Neural cell (in vitro differentiated cells): ENCODE data around the gene TMEM131. TPM values are rescaled to one million over a fixed set of nuclear protein-coding genes. Genes with fewer than 3 reads are reported as not detected.

Experiments used
- H2AFZ ChIP-seq: fragments of 200-600, 300-800 bp; sonication (generic), shearing (Covaris generic); 2 replicates; pipeline ENCODE4 v1.6.0; 2014; ENCODE audit warnings: low read depth, mild to moderate bottlenecking, antibody characterized with exemption, low read length, moderate library complexity
- H3F3A ChIP-seq: fragments of 200-600 bp; shearing (Covaris generic); 2 replicates; pipeline ENCODE4 v1.6.1; 2016; ENCODE audit warnings: mild to moderate bottlenecking, moderate library complexity, mixed read lengths, antibody characterized with exemption, low read length; ENCODE audit not compliant: insufficient read depth, poor library complexity, severe bottlenecking
- H3K27ac ChIP-seq: fragments of 200-600, 300-800 bp; sonication (generic), shearing (Covaris generic); 2 replicates; pipeline ENCODE4 v1.5.1; 2014; ENCODE audit warnings: mild to moderate bottlenecking, low read length, moderate library complexity
- H3K27me3 ChIP-seq: fragments of 300-800, 200-600 bp; sonication (generic), shearing (Covaris generic); 2 replicates; pipeline ENCODE4 v1.6.0; 2014; ENCODE audit warnings: mild to moderate bottlenecking, low read depth, low read length, moderate library complexity; ENCODE audit not compliant: insufficient read depth
- H3K36me3 ChIP-seq: fragments of 300-800, 200-600 bp; sonication (generic), shearing (Covaris generic); 2 replicates; pipeline ENCODE4 v1.5.1; 2014; ENCODE audit warnings: mild to moderate bottlenecking, antibody characterized with exemption, low read length, moderate library complexity; ENCODE audit not compliant: insufficient read depth
- H3K4me2 ChIP-seq: fragments of 300-800, 200-600 bp; sonication (generic), shearing (Covaris generic); 2 replicates; pipeline ENCODE4 v1.6.0; 2014; ENCODE audit warnings: mild to moderate bottlenecking, low read length
- H3K4me3 ChIP-seq: fragments of 300-800, 200-600 bp; sonication (generic), shearing (Covaris generic); 2 replicates; pipeline ENCODE4 v1.5.1; 2014; ENCODE audit warnings: mild to moderate bottlenecking, low read length, moderate library complexity
- H3K79me2 ChIP-seq: fragments of 200-600 bp; shearing (Covaris generic); replicated peaks from 2 replicates; pipeline ENCODE4 v1.6.0; 2014; ENCODE audit warnings: mild to moderate bottlenecking, low read length, moderate library complexity; ENCODE audit not compliant: insufficient read depth
- H3K9ac ChIP-seq: fragments of 300-800, 200-600 bp; sonication (generic), shearing (Covaris generic); 2 replicates; pipeline ENCODE4 v1.6.1; 2016; ENCODE audit warnings: mild to moderate bottlenecking, low read length, mixed read lengths
- H3K9me2 ChIP-seq: fragments of 200-600 bp; shearing (Covaris generic); 2 replicates; pipeline ENCODE4 v1.6.1; 2016; ENCODE audit warnings: mild to moderate bottlenecking, low read length, mixed read lengths; ENCODE audit not compliant: insufficient read depth
- H3K9me3 ChIP-seq: fragments of 200-600, 300-800 bp; sonication (generic), shearing (Covaris generic); 2 replicates; pipeline ENCODE4 v1.6.1; 2016; ENCODE audit warnings: mild to moderate bottlenecking, mixed run types, low read length, moderate library complexity, mixed read lengths
- H4K20me1 ChIP-seq: fragments of 200-600 bp; shearing (Covaris generic); 2 replicates; pipeline ENCODE4 v1.6.1; 2016; ENCODE audit warnings: mild to moderate bottlenecking, mixed run types; ENCODE audit not compliant: insufficient read depth
- EP300 ChIP-seq: fragments of 450-650 bp; conservative IDR thresholded peaks from 2 replicates; pipeline ENCODE4 v1.6.1; 2014; ENCODE audit warnings: antibody characterized with exemption, mild to moderate bottlenecking, moderate library complexity; ENCODE audit not compliant: poor library complexity, severe bottlenecking
- EZH2 ChIP-seq: fragments of 200-600, 300-800 bp; shearing (Covaris generic), sonication (generic); IDR thresholded peaks from 2 replicates; pipeline ENCODE4 v1.6.1; 2014; ENCODE audit warnings: antibody characterized with exemption, low read length, borderline replicate concordance, mild to moderate bottlenecking; ENCODE audit not compliant: insufficient read depth, poor library complexity, severe bottlenecking
- MXI1 ChIP-seq: fragments of 450-650 bp; conservative IDR thresholded peaks from 2 replicates; pipeline ENCODE4 v1.6.1; 2014; ENCODE audit warnings: antibody characterized with exemption, mild to moderate bottlenecking; ENCODE audit not compliant: poor library complexity, severe bottlenecking
- POLR2AphosphoS5 ChIP-seq: IDR thresholded peaks from 2 replicates; pipeline ENCODE4 v1.6.1; 2012
- RAD21 ChIP-seq: fragments of 450-650 bp; conservative IDR thresholded peaks from 2 replicates; pipeline ENCODE4 v1.6.1; 2014; ENCODE audit warnings: antibody characterized with exemption, mild to moderate bottlenecking, moderate library complexity
- REST ChIP-seq: IDR thresholded peaks from 2 replicates; pipeline ENCODE4 v1.6.1; 2012; ENCODE audit warnings: borderline replicate concordance
- SMC3 ChIP-seq: fragments of 450-650 bp; conservative IDR thresholded peaks from 2 replicates; pipeline ENCODE4 v1.6.1; 2014; ENCODE audit warnings: antibody characterized with exemption, mild to moderate bottlenecking, moderate library complexity; ENCODE audit not compliant: poor library complexity
- TAF1 ChIP-seq: IDR thresholded peaks from 2 replicates; pipeline ENCODE4 v1.6.1; 2012; ENCODE audit warnings: low read depth
- polyA plus RNA-seq: library from polyadenylated mRNA; depleted of rRNA; stranded (reverse); fragments of >200 nt; gene quantifications from 2 replicates; pipeline ENCODE4 v1.2.3, GENCODE V29; 2014
- TF ChIP-seq, protein P1 (sequence below): fragments of 450-650 bp; IDR thresholded peaks from 2 replicates; pipeline ENCODE4 v1.5.1; 2014; ENCODE audit warnings: antibody characterized with exemption, mild to moderate bottlenecking, moderate library complexity; ENCODE audit not compliant: poor library complexity, severe bottlenecking

TMEM131 gene
- polyA plus RNA-seq, 1 donor from 2014 or later = 9.6 TPM

DNA sequence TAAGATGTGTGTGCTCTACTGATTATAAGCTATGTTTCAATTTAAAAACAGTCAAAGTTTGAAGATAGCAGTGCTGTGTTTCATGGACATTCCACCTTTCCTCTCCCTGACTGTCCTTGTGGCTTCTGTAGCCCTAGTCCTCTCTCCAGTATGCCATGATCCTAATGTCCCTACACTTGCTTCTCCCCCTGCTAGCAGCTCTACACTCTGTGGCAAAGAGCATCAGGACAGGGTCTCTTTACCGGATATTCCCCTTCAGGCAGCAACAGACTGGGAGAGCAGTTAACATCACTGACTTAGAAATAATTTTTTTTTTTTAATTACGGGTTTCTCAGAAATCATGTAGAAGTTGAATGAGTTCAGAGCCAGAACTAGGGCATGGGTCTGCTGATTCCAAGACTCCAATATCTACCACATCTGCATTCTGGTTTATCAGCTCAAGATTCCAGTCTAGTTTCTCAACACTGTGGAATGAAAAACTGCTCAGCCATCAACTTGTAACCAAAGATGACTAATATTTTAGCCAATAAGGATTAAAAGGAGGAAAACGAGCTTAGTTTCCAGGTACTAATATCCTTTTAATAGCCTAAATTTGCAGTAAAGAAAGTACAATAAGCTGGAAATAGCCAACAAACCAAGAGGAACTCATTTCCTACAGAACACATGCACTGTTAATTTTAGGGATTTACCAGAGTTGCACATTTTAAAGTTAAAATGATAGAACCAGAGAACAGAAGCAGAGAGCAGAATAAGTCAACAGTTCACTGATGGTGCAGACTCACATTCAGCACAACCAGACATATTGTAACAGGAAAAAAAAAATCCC lies 45.2 kb downstream of the TMEM131 start:
- no peak for TF ChIP-seq RAD21
- H2AFZ ChIP-seq = no peak overlapping the region
- no peak overlapping the region for H3K4me2 ChIP-seq
- no peak overlapping the region for H3K9ac ChIP-seq
- no peak overlapping the region for H3K4me3 ChIP-seq
- no peaks in the 10 kb centered on the region for H3K36me3 ChIP-seq
- no peaks in the 10 kb centered on the region for H4K20me1 ChIP-seq
- H3K9me2 ChIP-seq = no peaks in the 10 kb centered on the region
- peaks cover 55% of the 10 kb centered on the region for H3K79me2 ChIP-seq
- no peaks in the 10 kb centered on the region for H3K27me3 ChIP-seq
- no peak overlapping the region for H3K27ac ChIP-seq
- H3F3A ChIP-seq = no peaks in the 10 kb centered on the region
- no peaks in the 10 kb centered on the region for H3K9me3 ChIP-seq

- H3K9me3 ChIP-seq = no peaks in the 10 kb centered on the region
- no peaks in the 10 kb centered on the region for H3F3A ChIP-seq
- TF ChIP-seq EZH2 (no peak), EP300 (no peak), SMC3 (no peak), POLR2AphosphoS5 (no peak), MXI1 (no peak), REST (no peak), RAD21 (no peak), TAF1 (no peak)
- TF ChIP-seq, protein P1, sequence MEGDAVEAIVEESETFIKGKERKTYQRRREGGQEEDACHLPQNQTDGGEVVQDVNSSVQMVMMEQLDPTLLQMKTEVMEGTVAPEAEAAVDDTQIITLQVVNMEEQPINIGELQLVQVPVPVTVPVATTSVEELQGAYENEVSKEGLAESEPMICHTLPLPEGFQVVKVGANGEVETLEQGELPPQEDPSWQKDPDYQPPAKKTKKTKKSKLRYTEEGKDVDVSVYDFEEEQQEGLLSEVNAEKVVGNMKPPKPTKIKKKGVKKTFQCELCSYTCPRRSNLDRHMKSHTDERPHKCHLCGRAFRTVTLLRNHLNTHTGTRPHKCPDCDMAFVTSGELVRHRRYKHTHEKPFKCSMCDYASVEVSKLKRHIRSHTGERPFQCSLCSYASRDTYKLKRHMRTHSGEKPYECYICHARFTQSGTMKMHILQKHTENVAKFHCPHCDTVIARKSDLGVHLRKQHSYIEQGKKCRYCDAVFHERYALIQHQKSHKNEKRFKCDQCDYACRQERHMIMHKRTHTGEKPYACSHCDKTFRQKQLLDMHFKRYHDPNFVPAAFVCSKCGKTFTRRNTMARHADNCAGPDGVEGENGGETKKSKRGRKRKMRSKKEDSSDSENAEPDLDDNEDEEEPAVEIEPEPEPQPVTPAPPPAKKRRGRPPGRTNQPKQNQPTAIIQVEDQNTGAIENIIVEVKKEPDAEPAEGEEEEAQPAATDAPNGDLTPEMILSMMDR = no peak
- no peak overlapping the region for H2AFZ ChIP-seq
- no peak overlapping the region for H3K27ac ChIP-seq
- H3K4me3 ChIP-seq = no peak overlapping the region
- no peak overlapping the region for H3K9ac ChIP-seq
- no peak overlapping the region for H3K4me2 ChIP-seq
- H4K20me1 ChIP-seq = no peaks in the 10 kb centered on the region
- H3K9me2 ChIP-seq = no peaks in the 10 kb centered on the region
- H3K79me2 ChIP-seq = peaks cover 51% of the 10 kb centered on the region
- H3K36me3 ChIP-seq = no peaks in the 10 kb centered on the region
- H3K27me3 ChIP-seq = no peaks in the 10 kb centered on the region
Observed at GRCh38 chr2:97948926-97949325, 46.8 kb downstream of the TMEM131 start.
